GM18526 (cell line): ENCODE results near the gene STK25.

Source experiments
- POLR2A ChIP-seq: IDR thresholded peaks from 3 replicates; pipeline ENCODE4 v1.6.1; 2011; ENCODE audit not compliant: insufficient read length; ENCODE audit errors: extremely low read depth

Gene STK25

GRCh38 chr2:241532168-241532567 is 23.8 kb upstream of the STK25 start:
- no peak for TF ChIP-seq POLR2A

DNA sequence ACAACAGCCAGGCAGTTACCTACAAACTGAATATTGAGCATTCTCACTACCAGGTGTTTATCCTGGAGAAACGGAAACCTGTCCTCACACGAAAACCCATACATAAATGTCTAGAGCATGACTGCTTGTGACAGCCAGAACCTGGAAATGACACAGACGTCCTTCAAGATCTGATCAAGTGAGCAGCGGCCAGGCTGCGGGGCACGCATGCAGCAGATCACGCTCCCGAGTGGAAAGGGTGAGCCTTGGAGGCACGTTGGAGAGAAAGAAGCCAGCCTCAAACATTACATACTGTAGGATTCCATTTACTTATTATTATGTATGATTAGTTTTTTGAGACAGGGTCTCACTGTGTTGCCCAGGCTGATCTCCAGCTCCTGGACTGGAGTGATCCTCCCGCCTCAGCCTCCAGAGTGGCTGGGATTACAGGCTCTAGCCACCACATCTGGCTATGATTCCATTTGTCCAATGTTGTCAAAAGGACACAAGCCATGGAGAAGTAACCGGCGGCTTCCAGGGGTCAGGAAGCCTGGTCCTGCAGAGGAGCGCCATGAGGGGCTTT is 22.9 kb upstream of the STK25 start:
- no peak for TF ChIP-seq POLR2A

- TF ChIP-seq POLR2A: no peak
These were observed 22.2 kb upstream of the STK25 start for GRCh38 chr2:241530571-241530970.

DNA sequence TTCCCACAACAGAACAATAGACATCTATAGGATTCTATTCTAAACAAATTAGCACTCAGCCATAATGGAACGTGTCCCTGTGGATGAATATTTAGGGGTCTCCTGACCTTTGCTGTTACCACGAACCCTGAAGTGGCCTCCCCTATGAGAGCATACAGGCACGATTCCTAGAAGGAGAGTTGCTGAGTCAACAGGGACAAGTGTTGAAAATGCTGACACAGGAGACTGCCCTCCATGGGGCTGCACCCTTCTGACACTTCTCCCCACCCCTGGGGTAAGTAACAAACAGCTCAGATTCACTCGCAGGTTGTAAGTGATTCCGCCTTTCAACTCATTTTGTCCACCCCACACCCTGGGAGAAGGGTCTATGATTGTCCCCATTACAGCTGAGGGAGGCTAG is 14.1 kb upstream of the STK25 start:
- no peak for TF ChIP-seq POLR2A

DNA sequence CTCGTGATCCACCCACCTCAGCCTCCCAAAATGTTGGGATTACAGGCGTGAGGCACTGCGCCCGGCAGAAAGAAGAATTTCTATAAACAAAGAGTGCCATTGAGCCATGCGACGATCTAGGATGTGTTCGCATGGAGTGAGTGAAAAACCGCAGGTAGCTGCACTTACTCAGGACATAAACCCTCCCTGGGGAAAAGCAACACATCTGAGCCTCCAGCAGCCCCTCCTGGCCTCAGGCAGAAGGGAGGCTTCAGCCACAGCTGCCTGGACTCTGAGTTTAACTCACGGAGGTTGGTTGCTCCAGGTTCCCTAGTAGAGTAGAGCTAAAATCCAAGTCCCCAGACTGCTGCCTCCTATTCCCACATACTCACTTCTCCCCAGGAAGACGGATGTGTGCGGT is 11.3 kb upstream of the STK25 start:
- TF ChIP-seq POLR2A: no peak

DNA sequence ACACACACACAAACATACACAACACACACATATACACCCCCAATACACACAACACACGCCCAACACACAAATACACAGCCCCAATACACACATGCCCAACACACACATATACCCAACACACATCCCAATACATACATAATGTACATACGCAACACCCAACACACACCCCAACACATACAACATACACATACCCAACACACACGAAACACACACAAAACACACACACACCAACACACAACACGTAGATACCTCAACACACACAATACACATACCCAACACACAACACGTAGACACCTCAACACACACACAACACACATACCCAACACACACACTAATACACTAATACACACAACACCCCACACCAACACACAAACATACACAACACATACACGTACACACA is 8.9 kb upstream of the STK25 start:
- no peak for TF ChIP-seq POLR2A

GRCh38 chr2:241516520-241516965 is 8.2 kb upstream of the STK25 start:
- no peak for TF ChIP-seq POLR2A

- no peak for TF ChIP-seq POLR2A
These were observed 6.8 kb upstream of the STK25 start for GRCh38 chr2:241514986-241515737.

DNA sequence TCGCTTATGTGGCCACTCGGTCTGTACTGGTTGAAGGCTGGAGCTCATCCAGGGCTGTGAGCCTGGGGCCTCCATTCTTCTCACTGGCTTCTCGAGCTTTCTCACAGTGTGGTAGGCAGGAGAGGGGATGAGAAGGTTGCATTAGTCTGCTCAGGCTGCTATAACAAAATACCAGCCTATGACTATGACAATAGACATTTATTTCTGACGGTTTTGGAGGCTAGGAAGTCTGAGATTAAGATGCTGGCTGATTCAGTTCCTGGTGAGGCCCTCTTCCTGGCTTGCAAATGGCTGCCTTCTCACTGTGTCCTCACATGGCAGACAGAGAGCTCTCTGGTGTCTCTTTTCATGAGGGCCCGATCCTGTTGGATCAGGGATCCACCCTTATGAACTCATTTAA is 6.2 kb upstream of the STK25 start:
- TF ChIP-seq POLR2A: no peak

DNA sequence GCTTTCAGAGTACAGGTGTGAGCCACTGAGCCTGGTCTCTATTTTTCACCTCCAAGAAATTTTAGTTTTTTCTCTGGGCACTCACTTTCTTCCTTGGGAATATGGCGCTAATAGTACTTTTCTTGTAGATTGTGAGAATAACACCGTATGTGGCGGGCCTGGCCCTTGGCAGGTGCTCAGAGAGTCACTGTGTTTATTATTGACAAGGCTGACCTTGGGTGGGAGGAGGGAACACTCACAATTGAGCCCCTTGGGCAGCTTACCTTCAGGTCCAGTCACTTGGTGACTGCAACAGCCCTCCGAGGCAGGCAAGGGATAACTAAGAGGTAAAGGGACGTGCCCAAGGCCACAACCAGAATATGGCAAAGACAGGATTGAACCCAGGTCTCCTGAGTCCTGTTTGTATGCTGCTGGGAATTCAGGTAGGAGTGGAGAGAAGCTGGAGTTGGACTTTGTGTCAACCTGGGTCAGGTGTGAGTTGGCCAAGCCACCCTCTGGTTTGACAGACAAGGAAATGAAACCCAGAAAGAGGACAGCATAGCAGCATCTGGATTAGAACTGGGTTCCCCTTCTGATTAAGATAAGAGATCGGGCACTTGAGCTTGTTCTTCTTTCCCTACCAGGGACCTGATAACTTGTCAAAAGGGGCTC is 2.8 kb upstream of the STK25 start:
- TF ChIP-seq POLR2A: no peak

GRCh38 chr2:241509155-241509784 is 886 bp upstream of the STK25 start:
- no peak for TF ChIP-seq POLR2A

DNA sequence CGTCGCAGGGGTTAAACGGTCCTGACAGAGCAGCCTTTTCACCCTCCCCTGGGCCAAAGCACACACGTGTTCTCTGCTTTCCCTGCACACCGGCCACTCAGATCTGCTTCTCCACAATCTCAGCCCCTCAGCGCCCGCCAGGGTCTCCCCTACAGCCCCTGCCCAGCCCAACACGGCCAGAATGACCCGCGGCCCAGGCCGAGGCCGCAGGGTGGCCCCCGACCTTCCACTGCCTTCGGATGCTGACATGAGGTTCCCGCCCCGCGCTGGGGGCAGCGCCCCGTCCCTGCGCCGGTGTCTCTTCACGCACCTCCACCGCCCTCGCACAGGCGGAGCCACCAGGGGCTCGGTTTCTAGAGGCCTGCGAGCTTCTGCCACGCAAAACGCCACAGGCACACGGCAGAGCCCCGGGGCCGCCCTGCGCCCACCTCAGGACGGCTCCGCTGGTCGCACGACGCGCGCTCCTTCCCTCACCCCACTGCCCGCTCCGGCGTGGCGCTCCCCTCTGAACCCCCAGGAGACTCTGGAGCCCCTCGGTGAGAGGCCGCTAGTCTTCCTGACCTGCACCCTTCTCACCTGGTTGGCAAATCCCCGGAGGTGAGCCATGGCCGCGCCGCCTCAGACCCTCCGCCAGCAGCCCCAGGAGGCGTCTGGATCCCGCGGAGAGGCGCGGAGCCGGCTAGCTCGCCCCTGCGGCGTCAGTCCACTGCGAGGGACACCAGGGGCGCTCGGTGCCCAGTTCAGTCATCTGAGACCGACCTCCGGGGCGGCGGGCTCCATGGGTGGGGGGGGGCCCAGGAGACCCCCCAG is 749 bp downstream of the STK25 start:
- no peak for TF ChIP-seq POLR2A

DNA sequence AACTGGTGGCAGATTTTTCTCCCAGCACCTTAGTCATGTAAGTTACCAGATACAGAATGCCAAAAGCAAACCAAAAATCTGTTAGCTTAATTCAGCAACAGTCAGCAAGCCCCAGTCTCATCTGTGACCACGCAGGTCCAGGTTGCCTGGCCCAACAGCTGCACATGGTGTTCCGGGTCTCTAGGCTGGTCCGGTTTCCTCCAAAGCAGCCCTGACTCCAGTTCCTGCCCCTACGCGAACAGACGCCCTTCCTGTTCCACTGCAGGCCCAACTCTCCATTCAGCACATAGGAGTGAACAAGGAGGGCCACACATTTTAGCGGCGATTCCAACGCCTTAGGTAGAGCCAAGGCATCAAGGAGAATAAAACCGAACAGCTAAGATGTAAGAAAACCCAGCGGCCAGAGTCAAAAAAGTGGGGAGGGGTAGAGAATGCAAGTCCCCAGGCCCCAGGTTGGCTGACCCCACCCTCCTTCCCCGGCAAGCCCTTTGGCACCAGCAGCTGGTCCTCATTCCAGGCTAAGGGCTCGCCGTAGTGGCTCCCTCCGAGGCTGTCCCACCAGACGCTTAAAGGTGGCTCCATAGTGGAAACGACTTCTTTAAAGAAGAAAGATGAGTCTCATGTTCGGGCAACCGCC is 1.5 kb downstream of the STK25 start:
- TF ChIP-seq POLR2A: no peak

- TF ChIP-seq POLR2A: no peak
These were observed 2.6 kb downstream of the STK25 start for GRCh38 chr2:241505781-241506201.
